ENCODE measurements around the gene ITPR2. TPM values are rescaled to one million over a fixed set of nuclear protein-coding genes. Genes with fewer than 3 reads are reported as not detected.

The ITPR2 gene
- 10 to 100 TPM; 32.6 to 49.8 (median 39.9) TPM for total RNA-seq

- no peaks in the 10 kb centered on the region for H3K9me3 ChIP-seq
- no peaks in the 10 kb centered on the region for H3K36me3 ChIP-seq
- H3K4me1 ChIP-seq: peaks cover 0 to 13% (median 4%) of the 10 kb centered on the region in 4 donors
- no peaks in the 10 kb centered on the region for H3K27me3 ChIP-seq
- 0 to 1% methylated on average over 71 to 72 of the region's 92 CpGs for WGBS, 2 donors
- peak within 1 kb of the TSS; percentile 78 to 99 (median 91) for H3K4me3 ChIP-seq
- peak within 1 kb of the TSS; percentile 74 to 94 (median 90) for H3K27ac ChIP-seq
- TF ChIP-seq POLR2A (IDR thresholded peaks at IDR 0.05) (peak; percentile 52 to 87), EP300 (IDR thresholded peaks at IDR 0.05) (peak in 1 of 2 donors; percentile 95)
- TF ChIP-seq, protein P1, sequence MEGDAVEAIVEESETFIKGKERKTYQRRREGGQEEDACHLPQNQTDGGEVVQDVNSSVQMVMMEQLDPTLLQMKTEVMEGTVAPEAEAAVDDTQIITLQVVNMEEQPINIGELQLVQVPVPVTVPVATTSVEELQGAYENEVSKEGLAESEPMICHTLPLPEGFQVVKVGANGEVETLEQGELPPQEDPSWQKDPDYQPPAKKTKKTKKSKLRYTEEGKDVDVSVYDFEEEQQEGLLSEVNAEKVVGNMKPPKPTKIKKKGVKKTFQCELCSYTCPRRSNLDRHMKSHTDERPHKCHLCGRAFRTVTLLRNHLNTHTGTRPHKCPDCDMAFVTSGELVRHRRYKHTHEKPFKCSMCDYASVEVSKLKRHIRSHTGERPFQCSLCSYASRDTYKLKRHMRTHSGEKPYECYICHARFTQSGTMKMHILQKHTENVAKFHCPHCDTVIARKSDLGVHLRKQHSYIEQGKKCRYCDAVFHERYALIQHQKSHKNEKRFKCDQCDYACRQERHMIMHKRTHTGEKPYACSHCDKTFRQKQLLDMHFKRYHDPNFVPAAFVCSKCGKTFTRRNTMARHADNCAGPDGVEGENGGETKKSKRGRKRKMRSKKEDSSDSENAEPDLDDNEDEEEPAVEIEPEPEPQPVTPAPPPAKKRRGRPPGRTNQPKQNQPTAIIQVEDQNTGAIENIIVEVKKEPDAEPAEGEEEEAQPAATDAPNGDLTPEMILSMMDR (IDR thresholded peaks at IDR 0.05): peak; percentile 15 to 83 (median 43)
- peak; percentile 91 to 92 for DNase-seq (ENCODE audit: low spot score in 2 of 2)
Observed at GRCh38 chr12:26832822-26833742, at the start of gene ITPR2. Gene ITPR2, minus strand, starts transcription at chr12:26833194. Its CDS starts 413 bp downstream, at chr12:26832781.

GRCh38 chr12:26880625-26881024, 47.6 kb upstream of the ITPR2 start:
- H3K36me3 ChIP-seq: no peaks in the 10 kb centered on the region
- TF ChIP-seq EP300 (IDR thresholded peaks at IDR 0.05) (no peak), POLR2A (IDR thresholded peaks at IDR 0.05) (no peak)
- TF ChIP-seq, protein P1 (IDR thresholded peaks at IDR 0.05): no peak
- DNase-seq (ENCODE audit: low spot score in 2 of 2): no peak
- no peaks in the 10 kb centered on the region for H3K9me3 ChIP-seq
- whole genome bisulfite sequencing, 2 donors: 73 to 100% methylated on average over 2 of the region's 2 CpGs
- no peak overlapping the region for H3K27ac ChIP-seq
- peaks cover 0 to 25% (median 0%) of the 10 kb centered on the region in 4 donors for H3K4me1 ChIP-seq
- H3K27me3 ChIP-seq: no peaks in the 10 kb centered on the region
- H3K4me3 ChIP-seq: no peak overlapping the region

DNA sequence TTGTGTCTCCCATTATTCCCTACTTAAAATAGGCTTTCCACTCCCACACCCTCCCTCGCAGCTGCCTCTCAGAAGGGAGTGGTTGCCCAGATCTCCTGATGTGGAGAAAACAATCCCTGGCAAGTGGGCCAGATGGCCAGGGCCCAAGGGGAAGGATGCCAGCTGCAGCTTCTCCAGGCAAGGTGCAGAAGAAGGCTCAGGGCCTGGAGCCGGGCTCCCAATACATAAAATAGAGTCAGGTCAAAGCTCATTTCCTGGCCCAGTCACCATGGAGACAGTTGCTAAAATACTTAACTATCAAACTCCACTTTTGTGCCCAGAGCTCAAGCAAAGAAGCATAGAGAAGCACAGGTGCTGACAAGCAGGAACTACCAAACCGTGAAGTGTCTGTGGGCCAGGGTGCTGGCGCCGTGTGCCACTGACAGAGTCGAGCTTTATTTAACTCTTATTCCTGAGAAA, 45.7 kb upstream of the ITPR2 start:
- H3K27ac ChIP-seq: peak overlapping the region in 2 of 4 donors; percentile 34 to 60
- H3K4me1 ChIP-seq: peaks cover 0 to 21% (median 0%) of the 10 kb centered on the region in 4 donors
- H3K27me3 ChIP-seq: no peaks in the 10 kb centered on the region
- H3K4me3 ChIP-seq: no peak overlapping the region
- WGBS, 2 donors: 31 to 49% methylated on average over 6 of the region's 6 CpGs
- TF ChIP-seq POLR2A (IDR thresholded peaks at IDR 0.05) (no peak), EP300 (IDR thresholded peaks at IDR 0.05) (peak; percentile 33 to 57)
- TF ChIP-seq, protein P1 (IDR thresholded peaks at IDR 0.05): no peak
- peak; percentile 26 to 51 for DNase-seq (ENCODE audit: low spot score in 2 of 2)
- H3K36me3 ChIP-seq: no peaks in the 10 kb centered on the region
- H3K9me3 ChIP-seq: no peaks in the 10 kb centered on the region

DNA sequence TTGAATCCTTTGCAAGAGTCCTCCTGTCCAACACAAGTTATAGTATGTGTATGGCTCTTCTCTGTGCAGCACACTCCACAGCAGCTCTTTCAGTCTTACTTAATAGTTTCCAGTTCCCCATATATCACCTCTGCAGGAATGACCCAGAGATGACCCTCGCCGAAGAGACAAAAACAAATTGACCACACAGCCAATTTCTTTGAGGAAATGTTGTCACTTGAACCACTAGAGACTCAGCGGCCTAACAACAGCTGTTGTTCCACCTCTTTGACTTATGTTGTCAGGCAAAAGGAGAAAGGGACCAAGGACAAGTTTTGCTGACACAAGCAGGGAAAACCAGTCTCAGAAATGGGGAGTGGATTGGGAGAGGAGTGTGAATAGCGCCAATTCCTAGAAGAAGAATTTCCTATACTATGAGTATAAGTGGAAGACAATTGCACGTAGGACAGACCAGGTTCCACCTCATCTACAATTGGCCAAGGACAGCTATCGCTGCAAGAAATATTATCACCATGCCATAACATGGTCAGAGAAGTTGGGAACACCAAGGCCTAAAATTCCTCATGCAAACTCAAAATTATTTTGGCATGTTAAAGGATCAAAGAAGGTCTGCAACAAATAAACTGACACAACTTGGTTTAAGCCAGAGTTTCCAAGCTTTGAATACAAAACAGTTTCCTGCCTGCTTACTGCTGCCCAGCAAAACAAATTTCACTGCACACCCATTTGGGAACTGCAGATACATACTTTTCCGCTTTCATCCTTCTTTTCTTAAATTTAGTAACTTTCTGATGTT, 41.7 kb upstream of the ITPR2 start:
- no peaks in the 10 kb centered on the region for H3K36me3 ChIP-seq
- no peaks in the 10 kb centered on the region for H3K27me3 ChIP-seq
- H3K9me3 ChIP-seq: no peaks in the 10 kb centered on the region
- H3K4me1 ChIP-seq: peaks cover 0 to 30% (median 0%) of the 10 kb centered on the region in 4 donors
- no peak for DNase-seq (ENCODE audit: low spot score in 2 of 2)
- WGBS, 2 donors: 58 to 69% methylated on average over 7 of the region's 7 CpGs
- H3K27ac ChIP-seq: no peak overlapping the region
- TF ChIP-seq, protein P1 (IDR thresholded peaks at IDR 0.05): no peak
- TF ChIP-seq POLR2A (IDR thresholded peaks at IDR 0.05) (no peak), EP300 (IDR thresholded peaks at IDR 0.05) (no peak)
- no peak overlapping the region for H3K4me3 ChIP-seq

Data from tibial nerve (tissue), 4 donors.